GM19397 (cell line): ENCODE results near the gene FURIN.
"Not testable (repeated sequence)": the region's sequence is repeated elsewhere in the genome, so short reads cannot be mapped to it uniquely, and the experiment has no call there.

Source experiments
- ATAC-seq: cut with Tn5 transposase; IDR thresholded peaks from one replicate; pipeline ENCODE4 v1.9.1; 2021; ENCODE audit warnings: mild to moderate bottlenecking, moderate library complexity; ENCODE audit not compliant: unreplicated experiment

FURIN gene

DNA sequence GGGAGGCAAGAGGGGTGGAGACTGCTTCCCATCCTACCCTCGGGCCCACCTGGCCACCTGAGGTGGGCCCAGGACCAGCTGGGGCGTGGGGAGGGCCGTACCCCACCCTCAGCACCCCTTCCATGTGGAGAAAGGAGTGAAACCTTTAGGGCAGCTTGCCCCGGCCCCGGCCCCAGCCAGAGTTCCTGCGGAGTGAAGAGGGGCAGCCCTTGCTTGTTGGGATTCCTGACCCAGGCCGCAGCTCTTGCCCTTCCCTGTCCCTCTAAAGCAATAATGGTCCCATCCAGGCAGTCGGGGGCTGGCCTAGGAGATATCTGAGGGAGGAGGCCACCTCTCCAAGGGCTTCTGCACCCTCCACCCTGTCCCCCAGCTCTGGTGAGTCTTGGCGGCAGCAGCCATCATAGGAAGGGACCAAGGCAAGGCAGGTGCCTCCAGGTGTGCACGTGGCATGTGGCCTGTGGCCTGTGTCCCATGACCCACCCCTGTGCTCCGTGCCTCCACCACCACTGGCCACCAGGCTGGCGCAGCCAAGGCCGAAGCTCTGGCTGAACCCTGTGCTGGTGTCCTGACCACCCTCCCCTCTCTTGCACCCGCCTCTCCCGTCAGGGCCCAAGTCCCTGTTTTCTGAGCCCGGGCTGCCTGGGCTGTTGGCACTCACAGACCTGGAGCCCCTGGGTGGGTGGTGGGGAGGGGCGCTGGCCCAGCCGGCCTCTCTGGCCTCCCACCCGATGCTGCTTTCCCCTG is 13.8 kb downstream of the FURIN start:
- ATAC-seq = no peak

DNA sequence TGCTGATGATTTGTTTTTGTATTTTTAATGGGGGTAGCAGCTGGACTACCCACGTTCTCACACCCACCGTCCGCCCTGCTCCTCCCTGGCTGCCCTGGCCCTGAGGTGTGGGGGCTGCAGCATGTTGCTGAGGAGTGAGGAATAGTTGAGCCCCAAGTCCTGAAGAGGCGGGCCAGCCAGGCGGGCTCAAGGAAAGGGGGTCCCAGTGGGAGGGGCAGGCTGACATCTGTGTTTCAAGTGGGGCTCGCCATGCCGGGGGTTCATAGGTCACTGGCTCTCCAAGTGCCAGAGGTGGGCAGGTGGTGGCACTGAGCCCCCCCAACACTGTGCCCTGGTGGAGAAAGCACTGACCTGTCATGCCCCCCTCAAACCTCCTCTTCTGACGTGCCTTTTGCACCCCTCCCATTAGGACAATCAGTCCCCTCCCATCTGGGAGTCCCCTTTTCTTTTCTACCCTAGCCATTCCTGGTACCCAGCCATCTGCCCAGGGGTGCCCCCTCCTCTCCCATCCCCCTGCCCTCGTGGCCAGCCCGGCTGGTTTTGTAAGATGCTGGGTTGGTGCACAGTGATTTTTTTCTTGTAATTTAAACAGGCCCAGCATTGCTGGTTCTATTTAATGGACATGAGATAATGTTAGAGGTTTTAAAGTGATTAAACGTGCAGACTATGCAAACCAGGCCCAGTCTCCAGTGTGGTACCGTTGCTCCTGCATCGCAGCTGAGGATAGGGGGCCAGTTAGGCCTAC is 14.6 kb downstream of the FURIN start:
- no peak for ATAC-seq

DNA sequence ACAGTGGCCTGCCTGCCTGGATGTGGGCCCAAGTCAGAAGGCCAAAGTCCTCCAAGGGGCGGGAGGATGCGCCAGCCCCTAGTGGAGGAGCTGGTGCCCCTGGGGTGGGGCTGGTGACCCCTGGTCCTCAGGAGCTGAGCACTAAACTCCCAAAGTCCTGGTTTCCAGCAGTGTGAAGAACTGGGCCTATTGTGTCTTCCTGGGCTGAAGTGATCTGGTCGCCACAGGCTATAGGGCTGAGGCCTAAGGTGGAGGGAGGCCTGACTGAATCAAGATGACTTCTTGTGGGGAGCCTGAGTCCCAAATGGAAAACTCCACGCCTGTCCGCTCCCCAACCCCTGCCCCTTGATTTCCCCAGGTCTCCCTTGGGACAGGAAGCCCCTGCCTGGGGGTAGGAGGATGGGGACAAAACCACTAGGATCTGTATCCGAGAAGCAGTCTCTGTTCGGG is 15.2 kb downstream of the FURIN start:
- no peak for ATAC-seq

DNA sequence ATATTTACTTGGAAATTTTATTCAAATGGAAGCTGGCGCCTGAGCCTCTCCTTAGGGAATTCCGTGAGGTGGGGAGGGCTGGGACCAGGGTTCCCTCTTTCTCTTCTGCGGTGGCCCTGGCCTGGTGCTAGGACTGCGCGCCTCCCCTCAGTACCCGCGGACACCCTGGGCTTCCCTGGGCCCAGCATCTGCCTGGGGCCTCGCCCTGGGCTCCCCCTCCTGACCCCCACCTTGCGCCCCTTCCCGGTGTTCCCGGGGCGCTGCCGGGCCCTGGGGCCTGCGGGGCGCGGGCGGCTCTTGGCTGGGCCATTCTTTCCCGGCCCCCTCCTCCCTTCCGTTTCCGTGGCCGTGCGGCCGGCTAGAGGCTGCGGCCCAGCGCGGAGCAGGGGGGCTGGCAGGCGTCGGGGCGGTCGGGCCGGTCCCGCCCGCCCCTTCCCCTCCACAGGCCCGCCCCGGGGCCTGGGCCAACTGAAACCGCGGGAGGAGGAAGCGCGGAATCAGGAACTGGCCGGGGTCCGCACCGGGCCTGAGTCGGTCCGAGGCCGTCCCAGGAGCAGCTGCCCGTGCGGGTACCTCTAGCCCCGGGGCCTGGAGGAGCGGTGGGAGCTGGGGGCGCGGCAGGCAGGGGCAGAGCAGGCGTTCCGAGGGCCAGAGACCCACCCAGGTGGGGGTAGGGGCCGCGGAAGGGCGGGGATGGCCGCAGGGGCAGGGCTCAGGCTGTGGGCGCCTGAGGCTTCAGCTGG is 15.8 kb downstream of the FURIN start, which contains the start of gene FES:
FES (plus strand) TSS at position 529 of the 743 bp plus-strand sequence. CDS start 542 bp downstream, outside the sequence.
- ATAC-seq = no peak

DNA sequence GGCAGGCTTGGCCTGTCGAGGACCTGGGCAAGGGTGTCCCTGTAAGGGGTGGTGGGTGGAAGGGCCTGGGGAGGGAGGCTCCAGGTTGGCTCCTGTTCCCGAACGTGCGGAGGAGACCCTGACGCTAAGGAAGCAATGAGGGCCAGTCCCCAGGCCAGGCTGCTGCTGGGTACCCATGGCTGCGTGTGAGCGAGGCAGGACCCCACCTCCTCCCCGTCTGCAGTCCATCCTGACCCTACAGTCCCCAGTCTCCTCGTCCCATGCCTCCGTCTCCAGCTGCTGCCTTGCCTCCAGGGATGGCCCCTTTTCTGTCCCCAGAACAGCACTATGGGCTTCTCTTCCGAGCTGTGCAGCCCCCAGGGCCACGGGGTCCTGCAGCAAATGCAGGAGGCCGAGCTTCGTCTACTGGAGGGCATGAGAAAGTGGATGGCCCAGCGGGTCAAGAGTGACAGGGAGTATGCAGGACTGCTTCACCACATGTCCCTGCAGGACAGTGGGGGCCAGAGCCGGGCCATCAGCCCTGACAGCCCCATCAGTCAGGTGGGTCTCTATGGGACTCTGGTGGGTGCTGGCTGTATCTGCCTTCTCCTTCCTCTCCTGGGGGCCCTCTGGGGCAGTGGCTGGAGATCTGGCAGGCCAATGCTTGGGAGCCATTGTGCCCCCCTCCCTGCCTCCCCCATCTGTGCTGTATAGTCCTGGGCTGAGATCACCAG is 16.5 kb downstream of the FURIN start:
- ATAC-seq = peak; percentile 6

DNA sequence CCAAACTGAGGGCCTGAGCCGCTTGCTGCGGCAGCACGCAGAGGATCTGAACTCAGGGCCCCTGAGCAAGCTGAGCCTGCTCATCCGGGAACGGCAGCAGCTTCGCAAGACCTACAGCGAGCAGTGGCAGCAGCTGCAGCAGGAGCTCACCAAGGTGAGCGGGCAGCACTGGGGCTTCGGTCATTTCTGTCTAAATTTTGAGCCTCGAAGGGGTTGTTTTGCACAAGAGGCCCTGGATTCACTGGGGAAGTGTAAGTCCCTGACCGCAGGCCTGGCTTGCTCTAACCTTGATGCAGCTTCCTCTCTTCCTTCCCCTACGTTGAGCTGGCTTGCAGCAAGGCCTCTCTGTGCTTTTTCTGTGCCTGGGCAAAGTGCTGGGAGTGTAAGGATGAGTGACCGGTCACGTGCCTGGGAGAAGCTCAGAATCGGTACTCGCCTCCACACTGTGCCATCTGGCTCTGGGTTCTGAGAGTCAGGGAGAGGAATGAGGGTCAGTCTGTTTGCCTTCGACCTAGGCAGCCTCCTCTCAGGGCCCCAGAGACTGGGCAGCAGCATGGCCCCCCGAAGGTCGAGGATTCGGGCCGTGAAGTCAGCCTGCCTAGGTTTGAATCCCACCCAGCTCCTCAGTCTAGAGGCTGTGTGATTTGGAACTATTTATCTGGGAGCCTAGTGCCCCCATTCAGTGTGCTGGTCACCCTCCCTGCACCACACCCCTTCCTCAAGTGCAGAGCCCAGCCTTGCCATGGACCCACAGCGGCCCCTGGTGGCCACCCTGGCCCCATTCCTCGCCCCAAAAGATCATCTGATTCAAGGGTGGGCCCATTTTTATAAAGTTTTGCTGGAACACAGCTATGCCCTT is 17.3 kb downstream of the FURIN start:
- ATAC-seq = peak; percentile 40

DNA sequence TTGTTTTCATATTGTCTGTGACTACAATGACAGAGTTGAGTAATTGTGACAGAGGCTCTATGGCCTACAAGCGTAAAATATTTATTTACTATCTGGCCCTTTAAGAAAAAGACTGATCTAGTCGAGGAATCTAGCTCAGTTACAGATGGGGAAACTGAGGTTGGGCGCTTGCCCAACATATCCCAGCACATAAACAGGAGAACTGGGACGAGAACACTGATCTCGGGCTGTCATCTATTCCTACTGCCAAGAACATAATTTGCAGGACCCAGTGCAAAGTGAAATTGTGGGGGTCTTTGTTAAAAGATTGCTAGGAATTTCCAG is 17.9 kb downstream of the FURIN start:
- ATAC-seq = no peak

DNA sequence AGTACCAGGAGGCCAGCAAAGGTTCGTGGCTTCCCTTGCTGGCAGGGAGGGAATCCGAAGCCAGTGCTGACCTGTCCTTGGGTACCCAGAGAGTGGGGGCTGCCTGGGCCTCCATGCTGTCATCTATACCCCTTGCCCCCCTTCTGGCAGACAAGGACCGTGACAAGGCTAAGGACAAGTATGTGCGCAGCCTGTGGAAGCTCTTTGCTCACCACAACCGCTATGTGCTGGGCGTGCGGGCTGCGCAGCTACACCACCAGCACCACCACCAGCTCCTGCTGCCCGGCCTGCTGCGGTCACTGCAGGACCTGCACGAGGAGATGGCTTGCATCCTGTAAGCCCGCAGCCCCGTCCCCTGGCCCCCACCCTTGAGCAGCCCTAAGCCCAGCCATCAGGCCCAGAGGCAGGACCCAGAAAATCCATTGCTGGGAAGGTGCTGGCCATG is 18.7 kb downstream of the FURIN start:
- ATAC-seq = no peak

DNA sequence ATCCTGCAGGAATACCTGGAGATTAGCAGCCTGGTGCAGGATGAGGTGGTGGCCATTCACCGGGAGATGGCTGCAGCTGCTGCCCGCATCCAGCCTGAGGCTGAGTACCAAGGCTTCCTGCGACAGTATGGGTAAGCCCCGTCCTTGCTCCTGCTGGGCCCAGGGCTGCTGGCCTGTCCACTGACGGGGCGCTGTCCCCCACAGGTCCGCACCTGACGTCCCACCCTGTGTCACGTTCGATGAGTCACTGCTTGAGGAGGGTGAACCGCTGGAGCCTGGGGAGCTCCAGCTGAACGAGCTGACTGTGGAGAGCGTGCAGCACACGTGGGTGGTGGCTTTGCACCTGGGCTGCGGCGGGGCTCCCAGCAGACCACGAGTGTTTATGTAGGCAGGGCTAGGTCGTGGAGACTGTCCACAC is 20.9 kb downstream of the FURIN start:
- no peak for ATAC-seq

DNA sequence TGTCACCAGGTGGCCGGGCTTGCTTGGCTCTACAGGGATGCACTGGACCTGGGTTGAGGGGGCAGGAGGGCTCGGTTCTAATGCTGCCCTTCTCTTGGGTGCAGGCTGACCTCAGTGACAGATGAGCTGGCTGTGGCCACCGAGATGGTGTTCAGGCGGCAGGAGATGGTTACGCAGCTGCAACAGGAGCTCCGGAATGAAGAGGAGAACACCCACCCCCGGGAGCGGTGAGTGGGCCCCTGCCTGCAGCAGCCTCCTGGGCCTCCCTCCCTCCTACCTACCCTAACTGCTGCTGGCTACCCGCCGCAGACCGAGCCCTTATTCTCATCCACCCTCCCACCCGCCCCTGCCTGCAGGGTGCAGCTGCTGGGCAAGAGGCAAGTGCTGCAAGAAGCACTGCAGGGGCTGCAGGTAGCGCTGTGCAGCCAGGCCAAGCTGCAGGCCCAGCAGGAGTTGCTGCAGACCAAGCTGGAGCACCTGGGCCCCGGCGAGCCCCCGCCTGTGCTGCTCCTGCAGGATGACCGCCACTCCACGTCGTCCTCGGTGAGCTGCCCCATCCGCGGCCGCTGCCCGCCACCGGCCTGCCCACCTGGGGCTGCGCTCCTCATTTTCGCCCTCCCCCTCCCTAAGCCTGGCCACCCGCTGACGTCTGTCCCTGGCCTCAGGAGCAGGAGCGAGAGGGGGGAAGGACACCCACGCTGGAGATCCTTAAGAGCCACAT is 21.5 kb downstream of the FURIN start:
- no peak for ATAC-seq

DNA sequence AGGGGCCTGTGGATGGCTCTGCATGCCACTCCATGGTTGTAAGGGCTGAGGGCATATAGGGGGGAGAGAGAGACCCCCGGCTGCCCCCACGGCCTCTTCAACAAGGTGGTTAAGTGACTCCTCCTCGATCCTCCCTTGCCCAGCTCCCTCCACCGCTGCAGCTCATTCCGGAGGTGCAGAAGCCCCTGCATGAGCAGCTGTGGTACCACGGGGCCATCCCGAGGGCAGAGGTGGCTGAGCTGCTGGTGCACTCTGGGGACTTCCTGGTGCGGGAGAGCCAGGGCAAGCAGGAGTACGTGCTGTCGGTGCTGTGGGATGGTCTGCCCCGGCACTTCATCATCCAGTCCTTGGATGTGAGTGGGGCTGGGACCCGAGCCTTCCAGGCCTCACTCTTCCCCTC is 22.5 kb downstream of the FURIN start:
- ATAC-seq = no peak

DNA sequence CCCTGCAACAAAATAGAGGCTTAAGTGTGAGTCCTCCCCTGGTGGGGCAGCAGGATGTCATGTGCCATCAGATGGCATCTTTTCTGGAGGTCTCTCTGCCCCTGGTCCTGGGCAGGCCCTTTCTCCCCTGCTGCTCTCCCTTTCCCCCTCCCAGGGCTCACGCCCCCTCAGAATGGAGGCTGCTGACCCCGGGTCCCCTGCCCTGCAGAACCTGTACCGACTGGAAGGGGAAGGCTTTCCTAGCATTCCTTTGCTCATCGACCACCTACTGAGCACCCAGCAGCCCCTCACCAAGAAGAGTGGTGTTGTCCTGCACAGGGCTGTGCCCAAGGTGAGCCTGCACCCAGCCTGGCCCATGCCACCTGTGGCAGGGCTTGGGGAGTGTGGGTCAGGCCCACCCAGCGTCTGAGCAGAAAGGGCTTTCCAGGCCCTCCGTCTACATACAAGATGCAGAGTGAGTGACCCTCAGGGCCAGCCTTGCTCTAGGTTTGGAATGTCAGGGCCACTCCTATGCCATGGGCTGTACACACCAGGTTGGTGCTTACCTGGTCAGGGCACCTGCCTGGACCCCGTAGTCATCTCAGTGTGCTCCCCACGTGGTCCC is 23.1 kb downstream of the FURIN start:
- no peak for ATAC-seq

DNA sequence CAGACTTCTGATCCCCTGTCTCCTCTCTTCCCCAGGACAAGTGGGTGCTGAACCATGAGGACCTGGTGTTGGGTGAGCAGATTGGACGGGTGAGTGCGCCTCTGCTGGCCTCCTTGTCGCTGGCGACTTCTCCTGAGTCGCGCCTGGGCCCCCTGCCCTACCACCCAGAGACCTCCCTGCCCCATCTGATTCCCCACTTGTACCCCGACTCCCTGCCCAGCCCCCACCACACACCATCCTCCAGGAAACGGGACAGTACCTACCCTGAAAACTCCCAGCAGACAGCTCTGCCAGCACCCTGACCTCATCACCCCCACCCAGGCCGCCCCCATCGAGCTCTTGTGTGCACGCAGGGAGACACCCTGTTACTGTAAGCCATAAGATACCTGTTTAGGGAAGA is 23.6 kb downstream of the FURIN start:
- ATAC-seq = no peak

DNA sequence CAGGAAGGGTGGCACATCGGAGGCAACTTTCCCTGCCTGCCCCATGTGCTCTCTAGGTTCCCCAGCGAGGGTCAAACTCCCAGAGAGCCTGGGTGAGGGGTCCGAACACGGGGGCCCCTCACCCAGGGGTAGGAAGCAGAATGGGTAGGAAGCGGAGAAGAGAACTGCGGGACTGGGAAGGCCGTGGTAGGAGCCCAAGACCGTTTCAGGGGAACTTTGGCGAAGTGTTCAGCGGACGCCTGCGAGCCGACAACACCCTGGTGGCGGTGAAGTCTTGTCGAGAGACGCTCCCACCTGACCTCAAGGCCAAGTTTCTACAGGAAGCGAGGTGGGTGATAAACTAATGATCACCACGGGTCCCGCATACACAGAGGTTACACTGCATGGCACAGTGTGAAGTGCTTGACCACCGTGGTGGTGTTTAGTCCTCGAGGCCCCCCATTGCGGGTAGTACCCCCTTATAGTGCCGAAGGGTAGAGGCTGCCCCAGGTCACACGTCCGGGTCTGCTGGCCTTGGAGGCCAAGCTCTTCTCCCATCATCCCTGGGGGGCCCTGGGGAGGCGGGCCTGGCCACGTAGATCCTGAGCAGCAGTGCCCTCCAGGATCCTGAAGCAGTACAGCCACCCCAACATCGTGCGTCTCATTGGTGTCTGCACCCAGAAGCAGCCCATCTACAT is 24.2 kb downstream of the FURIN start:
- ATAC-seq = no peak

DNA sequence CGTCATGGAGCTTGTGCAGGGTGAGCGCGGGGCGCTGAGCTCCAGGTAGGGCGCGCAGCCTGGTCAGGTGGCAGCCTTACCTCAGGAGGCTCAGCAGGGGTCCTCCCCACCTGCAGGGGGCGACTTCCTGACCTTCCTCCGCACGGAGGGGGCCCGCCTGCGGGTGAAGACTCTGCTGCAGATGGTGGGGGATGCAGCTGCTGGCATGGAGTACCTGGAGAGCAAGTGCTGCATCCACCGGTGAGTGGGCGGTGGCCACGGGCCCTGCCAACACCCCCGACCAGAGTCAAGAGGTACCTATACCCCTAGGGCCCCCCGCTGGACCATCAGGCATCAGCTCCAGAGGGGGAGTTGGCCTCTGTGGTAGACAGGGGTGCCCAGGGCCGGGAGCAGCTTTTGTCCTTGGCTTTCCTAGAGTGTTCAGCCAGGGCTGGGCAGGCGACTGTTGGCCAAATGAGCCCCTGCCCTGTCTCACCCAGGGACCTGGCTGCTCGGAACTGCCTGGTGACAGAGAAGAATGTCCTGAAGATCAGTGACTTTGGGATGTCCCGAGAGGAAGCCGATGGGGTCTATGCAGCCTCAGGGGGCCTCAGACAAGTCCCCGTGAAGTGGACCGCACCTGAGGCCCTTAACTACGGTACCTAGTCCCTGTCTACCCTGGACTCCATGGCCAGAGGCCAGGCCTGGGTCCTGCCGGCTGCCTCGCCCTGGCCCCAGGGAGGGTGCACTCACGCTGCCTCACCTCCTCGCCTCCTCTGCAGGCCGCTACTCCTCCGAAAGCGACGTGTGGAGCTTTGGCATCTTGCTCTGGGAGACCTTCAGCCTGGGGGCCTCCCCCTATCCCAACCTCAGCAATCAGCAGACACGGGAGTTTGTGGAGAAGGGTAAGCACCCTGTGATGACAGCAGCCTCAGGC is 25.0 kb downstream of the FURIN start:
- no peak for ATAC-seq

DNA sequence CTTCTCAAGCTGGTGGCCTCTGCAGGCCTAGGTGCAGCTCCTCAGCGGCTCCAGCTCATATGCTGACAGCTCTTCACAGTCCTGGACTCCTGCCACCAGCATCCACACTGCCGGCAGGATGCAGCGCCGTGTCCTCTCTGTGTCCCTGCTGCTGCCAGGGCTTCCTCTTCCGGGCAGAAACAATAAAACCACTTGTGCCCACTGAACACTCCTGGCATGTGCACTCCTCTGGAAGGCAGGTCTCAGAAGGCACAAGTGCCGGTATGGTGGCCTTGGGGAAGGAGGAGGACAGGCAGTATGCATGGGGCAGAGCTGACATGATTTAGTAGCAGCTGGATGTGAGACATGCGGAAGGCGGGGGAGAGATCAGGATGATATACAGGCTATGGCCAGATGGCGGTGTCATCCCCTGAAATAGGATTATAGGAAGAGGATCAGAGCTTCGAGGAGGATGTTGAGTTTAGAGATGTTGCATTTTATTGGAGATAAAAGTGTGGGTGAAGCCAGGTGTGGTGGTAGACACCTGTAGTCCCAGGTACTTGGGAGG is 27.3 kb downstream of the FURIN start:
- no peak for ATAC-seq

DNA sequence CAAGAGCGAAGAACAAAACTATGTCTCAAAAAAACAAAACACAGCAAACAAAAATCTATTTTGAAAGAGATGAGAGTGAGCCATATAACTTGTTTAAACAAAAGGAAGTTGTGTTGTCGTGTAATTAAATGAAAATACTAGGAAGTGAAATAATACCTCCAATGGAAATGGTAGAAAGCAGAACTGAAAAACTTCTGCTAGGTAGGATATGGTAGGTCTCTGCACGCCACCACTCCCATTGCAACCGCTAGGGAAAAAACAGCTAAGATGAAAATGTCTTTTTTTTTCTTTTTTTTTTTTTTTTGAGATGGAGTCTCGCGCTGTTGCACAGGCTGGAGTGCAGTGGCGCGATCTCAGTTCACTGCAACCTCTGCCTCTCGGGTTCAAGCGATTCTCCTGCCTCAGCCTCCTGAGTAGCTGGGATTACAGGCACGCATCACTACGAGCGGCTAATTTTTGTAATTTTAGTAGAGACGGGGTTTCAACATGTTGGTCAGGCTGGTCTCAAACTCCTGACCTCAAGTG is 28.8 kb downstream of the FURIN start:
- not testable (repeated sequence) for ATAC-seq
